ENCODE results near the gene TFF1.

Gene TFF1

GRCh38 chr21:42369821-42370220, 3.5 kb upstream of the TFF1 start:
- Histone ChIP-seq H3K27me3 (ENCODE audit: low read depth, low read length) (no peaks in the 10 kb centered on the region), H3K4me2 (ENCODE audit: low read length) (no peak overlapping the region)

GRCh38 chr21:42367367-42368165, 1.2 kb upstream of the TFF1 start:
- Histone ChIP-seq H3K4me2 (ENCODE audit: low read length) (no peak overlapping the region), H3K27me3 (ENCODE audit: low read depth, low read length) (peaks cover 11% of the 10 kb centered on the region; the same call in 1 of the 2 replicates), H3K4me3 (ENCODE audit: low read length) (no peak overlapping the region), H4K20me1 (ENCODE audit: insufficient read depth, low read length) (no peaks in the 10 kb centered on the region), H3K36me3 (replicated peaks; ENCODE audit: low read depth, low read length) (no peaks in the 10 kb centered on the region), H3K9me3 (ENCODE audit: insufficient read depth, low read length) (no peaks in the 10 kb centered on the region), H3K4me1 (ENCODE audit: low read length) (no peaks in the 10 kb centered on the region), H3K9ac (ENCODE audit: low read length) (no peak overlapping the region), H2AFZ (ENCODE audit: low read depth, low read length) (no peak overlapping the region), H3K79me2 (ENCODE audit: low read length) (no peaks in the 10 kb centered on the region), H3K27ac (ENCODE audit: low read length) (no peak overlapping the region)
- TF ChIP-seq EZH2phosphoT487 (IDR thresholded peaks at IDR 0.05; ENCODE audit: low read depth), result no peak
- TF ChIP-seq, protein P1, sequence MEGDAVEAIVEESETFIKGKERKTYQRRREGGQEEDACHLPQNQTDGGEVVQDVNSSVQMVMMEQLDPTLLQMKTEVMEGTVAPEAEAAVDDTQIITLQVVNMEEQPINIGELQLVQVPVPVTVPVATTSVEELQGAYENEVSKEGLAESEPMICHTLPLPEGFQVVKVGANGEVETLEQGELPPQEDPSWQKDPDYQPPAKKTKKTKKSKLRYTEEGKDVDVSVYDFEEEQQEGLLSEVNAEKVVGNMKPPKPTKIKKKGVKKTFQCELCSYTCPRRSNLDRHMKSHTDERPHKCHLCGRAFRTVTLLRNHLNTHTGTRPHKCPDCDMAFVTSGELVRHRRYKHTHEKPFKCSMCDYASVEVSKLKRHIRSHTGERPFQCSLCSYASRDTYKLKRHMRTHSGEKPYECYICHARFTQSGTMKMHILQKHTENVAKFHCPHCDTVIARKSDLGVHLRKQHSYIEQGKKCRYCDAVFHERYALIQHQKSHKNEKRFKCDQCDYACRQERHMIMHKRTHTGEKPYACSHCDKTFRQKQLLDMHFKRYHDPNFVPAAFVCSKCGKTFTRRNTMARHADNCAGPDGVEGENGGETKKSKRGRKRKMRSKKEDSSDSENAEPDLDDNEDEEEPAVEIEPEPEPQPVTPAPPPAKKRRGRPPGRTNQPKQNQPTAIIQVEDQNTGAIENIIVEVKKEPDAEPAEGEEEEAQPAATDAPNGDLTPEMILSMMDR (IDR thresholded peaks at IDR 0.05; ENCODE audit: low read depth, low read length), result no peak

More at GRCh38 chr21:42369821-42370220, 3.5 kb upstream of the TFF1 start:
- H2AFZ ChIP-seq (ENCODE audit: low read depth, low read length), result no peak overlapping the region
- no peak overlapping the region for H3K27ac ChIP-seq (ENCODE audit: low read length)
- no peaks in the 10 kb centered on the region for H3K9me3 ChIP-seq (ENCODE audit: insufficient read depth, low read length)
- H3K79me2 ChIP-seq (ENCODE audit: low read length), result no peaks in the 10 kb centered on the region
- H3K4me1 ChIP-seq (ENCODE audit: low read length), result no peaks in the 10 kb centered on the region
- no peak overlapping the region for H3K9ac ChIP-seq (ENCODE audit: low read length)
- TF ChIP-seq, protein P1 (IDR thresholded peaks at IDR 0.05; ENCODE audit: low read depth, low read length), result no peak
- TF ChIP-seq EZH2phosphoT487 (IDR thresholded peaks at IDR 0.05; ENCODE audit: low read depth), result no peak
- no peak overlapping the region for H3K4me3 ChIP-seq (ENCODE audit: low read length)
- H3K36me3 ChIP-seq (replicated peaks; ENCODE audit: low read depth, low read length), result no peaks in the 10 kb centered on the region
- no peaks in the 10 kb centered on the region for H4K20me1 ChIP-seq (ENCODE audit: insufficient read depth, low read length)

GRCh38 chr21:42365770-42366169, 565 bp downstream of the TFF1 start:
- no peak overlapping the region for H2AFZ ChIP-seq (ENCODE audit: low read depth, low read length)
- H4K20me1 ChIP-seq (ENCODE audit: insufficient read depth, low read length), result no peaks in the 10 kb centered on the region
- TF ChIP-seq, protein P1 (IDR thresholded peaks at IDR 0.05; ENCODE audit: low read depth, low read length), result no peak
- TF ChIP-seq EZH2phosphoT487 (IDR thresholded peaks at IDR 0.05; ENCODE audit: low read depth), result no peak
- H3K79me2 ChIP-seq (ENCODE audit: low read length), result no peaks in the 10 kb centered on the region
- no peak overlapping the region for H3K9ac ChIP-seq (ENCODE audit: low read length)
- no peaks in the 10 kb centered on the region for H3K36me3 ChIP-seq (replicated peaks; ENCODE audit: low read depth, low read length)
- H3K27me3 ChIP-seq (ENCODE audit: low read depth, low read length), result peaks cover 11% of the 10 kb centered on the region; the same call in 1 of the 2 replicates
- H3K27ac ChIP-seq (ENCODE audit: low read length), result no peak overlapping the region
- H3K4me2 ChIP-seq (ENCODE audit: low read length), result no peak overlapping the region
- H3K4me1 ChIP-seq (ENCODE audit: low read length), result no peaks in the 10 kb centered on the region
- no peaks in the 10 kb centered on the region for H3K9me3 ChIP-seq (ENCODE audit: insufficient read depth, low read length)
- no peak overlapping the region for H3K4me3 ChIP-seq (ENCODE audit: low read length)

- Histone ChIP-seq H3K27me3 (ENCODE audit: low read depth, low read length) (peaks cover 11% of the 10 kb centered on the region; the same call in 1 of the 2 replicates), H3K4me1 (ENCODE audit: low read length) (no peaks in the 10 kb centered on the region), H3K27ac (ENCODE audit: low read length) (no peak overlapping the region), H2AFZ (ENCODE audit: low read depth, low read length) (no peak overlapping the region), H3K4me3 (ENCODE audit: low read length) (no peak overlapping the region), H3K9ac (ENCODE audit: low read length) (no peak overlapping the region), H3K79me2 (ENCODE audit: low read length) (no peaks in the 10 kb centered on the region), H3K36me3 (replicated peaks; ENCODE audit: low read depth, low read length) (no peaks in the 10 kb centered on the region), H4K20me1 (ENCODE audit: insufficient read depth, low read length) (no peaks in the 10 kb centered on the region), H3K4me2 (ENCODE audit: low read length) (no peak overlapping the region), H3K9me3 (ENCODE audit: insufficient read depth, low read length) (no peaks in the 10 kb centered on the region)
- TF ChIP-seq, protein P1 (IDR thresholded peaks at IDR 0.05; ENCODE audit: low read depth, low read length), result no peak
- TF ChIP-seq EZH2phosphoT487 (IDR thresholded peaks at IDR 0.05; ENCODE audit: low read depth), result no peak
These were observed 1.9 kb downstream of the TFF1 start for GRCh38 chr21:42364304-42364865.

Data from OCI-LY3 (cell line).